Fibroblast of peridontal ligament (primary cell): ENCODE data around the gene OGDH.
"Not testable (repeated sequence)": the region's sequence is repeated elsewhere in the genome, so short reads cannot be mapped to it uniquely, and the experiment has no call there.

Experiments
- DNase-seq: peaks from one replicate; pipeline ENCODE4 v3.0.0-alpha.2; 2010; ENCODE audit errors: extremely low read depth

OGDH gene

DNA sequence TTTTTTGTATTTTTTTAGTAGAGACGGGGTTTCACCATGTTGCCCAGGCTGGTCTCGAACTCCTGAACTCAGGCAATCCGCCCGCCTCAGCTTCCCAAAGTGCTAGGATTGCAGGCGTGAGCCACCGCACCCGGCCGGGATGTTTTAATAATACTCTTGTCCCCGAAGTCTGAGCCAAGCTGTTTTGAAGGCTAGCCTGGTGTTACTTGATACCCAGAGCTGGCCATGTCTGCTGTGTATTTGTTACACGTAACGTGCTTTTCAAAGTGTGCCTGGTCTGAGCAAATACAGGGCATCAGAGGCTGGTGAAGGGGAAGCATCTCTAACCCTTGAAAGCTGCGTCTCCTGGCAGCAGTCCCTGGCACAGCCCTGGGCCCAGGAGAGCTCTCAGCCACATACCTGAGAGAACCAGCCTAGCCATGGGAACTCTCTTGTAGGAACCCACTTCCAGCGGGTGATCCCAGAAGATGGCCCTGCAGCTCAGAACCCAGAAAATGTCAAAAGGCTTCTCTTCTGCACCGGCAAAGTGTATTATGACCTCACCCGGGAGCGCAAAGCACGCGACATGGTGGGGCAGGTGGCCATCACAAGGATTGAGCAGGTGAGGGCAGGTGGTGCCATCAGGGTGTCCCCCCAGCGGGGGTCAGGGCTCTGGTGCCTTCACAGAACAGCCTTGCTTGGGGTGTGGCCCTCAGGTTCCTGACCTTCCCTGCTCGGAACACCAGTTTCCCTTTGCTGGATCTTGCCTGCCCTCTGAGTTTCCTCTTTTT is 100.5 kb downstream of the OGDH start:
- no peak for DNase-seq

DNA sequence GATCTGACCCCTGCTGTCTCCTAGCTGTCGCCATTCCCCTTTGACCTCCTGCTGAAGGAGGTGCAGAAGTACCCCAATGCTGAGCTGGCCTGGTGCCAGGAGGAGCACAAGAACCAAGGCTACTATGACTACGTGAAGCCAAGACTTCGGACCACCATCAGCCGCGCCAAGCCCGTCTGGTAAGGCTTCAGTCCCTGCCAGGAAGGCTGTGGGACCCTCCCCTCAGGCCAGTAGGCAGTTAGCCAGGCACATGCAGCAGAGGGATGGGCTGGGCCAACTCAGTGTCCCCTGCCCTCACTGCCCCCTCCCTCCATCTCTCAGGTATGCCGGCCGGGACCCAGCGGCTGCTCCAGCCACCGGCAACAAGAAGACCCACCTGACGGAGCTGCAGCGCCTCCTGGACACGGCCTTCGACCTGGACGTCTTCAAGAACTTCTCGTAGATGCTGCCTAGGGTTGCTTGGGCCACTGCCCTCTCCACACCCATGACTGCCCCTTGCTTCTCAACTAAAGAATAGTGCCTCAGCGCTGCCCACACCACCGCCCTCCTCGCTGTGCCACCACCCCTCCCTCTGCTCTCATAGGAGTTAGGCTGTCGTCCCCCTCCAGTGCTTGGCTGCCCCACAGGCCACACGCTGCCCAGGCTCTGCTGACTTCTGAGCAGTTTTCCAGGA is 101.3 kb downstream of the OGDH start:
- no peak for DNase-seq

- no peak for DNase-seq
Observed at GRCh38 chr7:44709011-44709915, 102.8 kb downstream of the OGDH start.

DNA sequence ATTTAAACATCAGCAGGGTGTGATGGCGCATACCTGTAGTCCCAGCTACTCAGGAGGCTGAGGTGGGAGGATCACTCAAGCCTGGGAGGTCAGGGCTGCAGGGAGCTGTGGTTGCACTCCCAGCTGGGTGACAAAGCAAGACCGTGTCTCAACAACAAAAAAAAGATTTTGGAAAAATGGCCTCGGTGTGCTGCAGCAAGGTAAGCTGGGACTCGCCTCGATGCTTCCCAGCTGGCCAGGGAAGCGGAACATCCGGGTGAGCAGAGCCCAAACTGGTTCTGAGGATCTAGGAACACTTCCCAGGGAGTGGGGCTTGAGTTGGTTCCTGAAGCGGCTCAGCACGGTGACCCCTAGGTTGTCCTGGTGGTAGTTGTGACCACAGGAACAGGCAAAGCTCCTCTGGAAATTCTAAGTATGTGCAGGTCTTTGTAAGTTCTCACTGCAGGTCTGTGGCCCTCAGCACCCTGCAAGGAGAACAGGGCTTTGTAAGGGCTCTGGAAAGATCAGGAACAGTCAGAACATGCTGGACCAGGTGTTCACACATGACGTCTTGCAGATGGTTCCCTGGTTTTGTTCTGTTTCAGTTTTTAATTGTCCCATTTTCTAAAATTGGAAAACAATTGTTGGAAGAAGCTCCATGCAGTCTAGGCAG is 103.6 kb downstream of the OGDH start:
- DNase-seq, result no peak

DNA sequence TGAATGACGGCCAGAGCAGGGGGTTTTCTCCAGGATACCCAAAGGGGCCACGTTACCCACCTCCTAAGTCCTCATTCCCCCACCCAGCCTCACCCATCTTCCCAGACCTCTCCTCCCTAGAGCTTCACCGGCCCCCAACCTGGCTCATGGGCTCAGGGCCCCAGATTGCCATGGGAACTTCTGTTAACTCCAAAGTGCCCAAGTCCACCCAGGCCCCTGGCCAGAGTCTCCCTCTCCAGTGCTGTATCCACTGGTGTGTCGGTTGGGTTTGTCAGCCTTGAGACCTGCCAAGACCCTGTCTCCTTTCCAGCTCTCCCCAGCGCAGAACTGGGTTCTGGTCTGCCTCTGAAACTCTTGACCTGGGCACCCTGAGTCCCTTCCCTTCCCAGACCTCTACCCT is 105.1 kb downstream of the OGDH start:
- DNase-seq, result no peak

GRCh38 chr7:44712012-44712411 is 105.6 kb downstream of the OGDH start:
- DNase-seq, result no peak

DNA sequence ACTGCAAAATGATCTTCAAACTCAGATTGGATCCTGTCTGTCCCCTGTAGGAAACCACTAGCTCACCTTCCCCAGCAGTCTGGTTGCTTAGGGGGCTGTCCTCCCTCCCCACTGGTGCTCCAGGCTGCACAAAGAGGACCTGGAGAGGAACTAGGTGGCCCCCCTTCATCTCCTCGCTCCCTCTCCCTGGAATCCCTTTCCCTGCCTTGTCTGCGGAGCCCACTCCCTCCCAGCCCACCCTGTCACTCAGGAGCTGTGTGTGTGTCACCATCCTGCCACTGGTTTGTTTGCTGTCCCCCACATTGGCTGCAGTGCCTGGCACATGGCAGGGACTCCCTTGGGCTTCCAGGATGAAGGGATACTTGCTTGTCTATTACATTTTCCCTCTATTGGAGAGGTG is 106.7 kb downstream of the OGDH start:
- no peak for DNase-seq

- DNase-seq, result peak; percentile 48
Observed at GRCh38 chr7:44713680-44714335, 107.4 kb downstream of the OGDH start.

GRCh38 chr7:44716205-44716604 is 109.8 kb downstream of the OGDH start:
- DNase-seq, result no peak

GRCh38 chr7:44720301-44720700 is 113.9 kb downstream of the OGDH start:
- no peak for DNase-seq

GRCh38 chr7:44724276-44724675 is 117.8 kb downstream of the OGDH start:
- DNase-seq, result no peak

DNA sequence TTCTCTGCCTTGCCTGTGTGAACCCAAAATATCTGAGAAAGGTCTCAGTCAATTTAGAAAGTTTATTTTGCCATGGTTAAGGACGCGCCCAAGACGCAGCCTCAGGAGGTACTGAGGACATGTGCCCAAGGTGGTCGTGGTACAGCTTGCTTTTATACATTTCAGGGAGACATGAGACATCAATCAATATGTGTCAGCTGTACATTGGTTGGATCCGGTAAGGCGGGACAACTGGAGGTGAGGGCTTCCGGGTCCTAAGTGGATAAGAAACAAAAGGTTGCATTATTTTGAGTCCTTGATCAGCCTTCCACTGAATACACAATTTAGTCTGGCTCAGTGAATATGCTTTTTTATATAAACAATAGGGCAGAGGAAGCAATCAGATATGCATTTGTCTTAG is 119.8 kb downstream of the OGDH start:
- not testable (repeated sequence) for DNase-seq

DNA sequence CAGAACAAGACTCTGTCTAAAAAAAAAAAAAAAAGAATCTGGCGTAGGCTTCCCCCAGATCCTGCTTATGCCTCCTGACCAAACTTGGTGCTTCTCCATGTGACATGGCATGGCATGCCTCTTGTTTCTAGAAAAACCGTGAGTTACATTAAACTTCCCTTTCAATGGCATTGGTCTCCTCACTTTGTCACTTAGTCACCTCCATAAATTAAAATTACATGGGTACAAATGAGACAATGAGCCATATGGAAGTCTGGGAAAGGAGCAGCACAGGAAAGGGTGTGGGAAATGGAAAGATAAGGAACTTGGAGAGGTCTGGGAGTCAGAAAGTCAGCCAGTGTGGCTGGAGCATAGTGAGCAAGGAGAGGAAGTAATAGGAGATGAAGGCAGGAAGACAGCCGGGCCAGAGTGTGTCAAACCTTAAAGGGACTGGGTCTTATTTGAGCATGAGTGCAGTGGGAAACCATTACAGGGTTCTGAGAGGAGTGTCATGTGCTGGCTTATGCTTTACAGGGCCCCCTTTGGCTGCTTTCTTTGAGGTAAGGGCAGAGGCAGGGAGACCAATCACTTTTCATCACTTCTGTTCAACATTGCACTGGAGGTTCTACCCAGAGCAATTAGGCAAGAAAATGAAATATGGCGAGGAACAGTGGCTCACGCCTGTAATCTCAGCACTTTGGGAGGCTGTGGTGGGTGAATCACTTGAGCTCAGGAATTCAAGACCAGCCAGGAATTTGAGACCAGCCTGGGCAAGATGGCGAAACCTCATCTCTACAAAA is 120.9 kb downstream of the OGDH start:
- DNase-seq, result peak; percentile 84

GRCh38 chr7:44727937-44728262 is 121.5 kb downstream of the OGDH start:
- DNase-seq, result no peak

DNA sequence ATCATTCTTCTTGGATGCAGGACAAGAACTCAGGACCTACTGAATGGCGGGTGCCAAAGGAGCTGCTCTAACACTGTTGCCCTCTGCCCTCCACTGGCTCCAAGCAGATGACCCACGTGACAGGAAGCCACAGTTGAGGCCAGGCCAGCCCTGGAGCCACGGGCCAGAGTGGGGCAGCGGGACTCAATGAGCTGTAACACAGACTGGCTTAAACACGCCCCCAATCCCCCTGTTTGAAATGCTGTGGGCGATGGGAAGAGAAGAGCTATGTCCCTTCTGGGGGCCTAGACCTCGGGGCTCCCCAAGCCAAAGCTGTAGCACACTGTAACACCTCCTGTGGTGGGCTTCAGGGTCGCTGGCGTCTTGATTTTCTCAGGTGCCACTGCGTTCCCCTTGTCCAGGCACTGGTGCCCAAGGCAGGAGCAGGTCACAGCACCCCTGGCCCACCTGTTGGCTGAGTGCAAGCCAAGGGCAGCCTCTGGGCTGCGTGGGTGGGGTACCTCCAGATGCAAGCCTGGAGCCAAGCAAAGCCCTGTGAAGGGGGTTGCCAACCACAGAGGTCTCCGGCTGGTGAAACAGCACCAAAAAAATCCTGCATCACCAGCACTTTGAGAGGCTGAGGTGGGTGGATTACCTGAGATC is 123.6 kb downstream of the OGDH start:
- DNase-seq, result no peak

GRCh38 chr7:44732971-44733370 is 126.5 kb downstream of the OGDH start:
- DNase-seq, result not testable (repeated sequence)

GRCh38 chr7:44733708-44734481 is 127.5 kb downstream of the OGDH start:
- DNase-seq, result peak; percentile 76

GRCh38 chr7:44735403-44736165 is 129.2 kb downstream of the OGDH start:
- DNase-seq, result peak; percentile 98

GRCh38 chr7:44736896-44737295 is 130.5 kb downstream of the OGDH start:
- DNase-seq, result no peak
